ENCODE results near the gene ZNF106.

Gene ZNF106

DNA sequence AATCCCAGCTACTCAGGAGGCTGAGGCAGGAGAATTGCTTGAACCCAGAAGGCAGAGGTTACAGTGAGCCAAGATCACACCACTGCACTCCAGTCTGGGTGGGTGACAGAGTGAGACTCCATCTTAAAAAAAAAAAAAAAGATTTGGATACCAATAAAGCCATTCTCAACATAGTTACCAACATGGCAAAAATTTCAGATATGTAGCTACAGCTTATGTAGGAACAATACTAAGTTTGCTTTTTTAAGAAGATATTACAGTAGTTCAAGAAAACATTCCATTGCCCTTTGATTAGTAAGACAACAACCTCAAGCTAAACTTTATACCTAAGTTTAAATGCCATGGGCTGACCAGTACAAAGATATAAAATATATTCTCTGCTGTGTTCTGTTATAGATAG lies 34.4 kb downstream of the ZNF106 start:
- no peak overlapping the region for H3K4me3 Mint-ChIP-seq
- no peak for ATAC-seq (ENCODE audit: low read depth)
- H3K9me3 Mint-ChIP-seq: no peaks in the 10 kb centered on the region
- H3K27me3 Mint-ChIP-seq: no peaks in the 10 kb centered on the region
- peaks cover 14% of the 10 kb centered on the region for H3K36me3 Mint-ChIP-seq
- peaks cover 15% of the 10 kb centered on the region for H3K4me1 Mint-ChIP-seq
- H3K27ac Mint-ChIP-seq: peak overlapping the region; percentile 99
- DNase-seq (ENCODE audit: low spot score in 2 of 2): no peak

DNA sequence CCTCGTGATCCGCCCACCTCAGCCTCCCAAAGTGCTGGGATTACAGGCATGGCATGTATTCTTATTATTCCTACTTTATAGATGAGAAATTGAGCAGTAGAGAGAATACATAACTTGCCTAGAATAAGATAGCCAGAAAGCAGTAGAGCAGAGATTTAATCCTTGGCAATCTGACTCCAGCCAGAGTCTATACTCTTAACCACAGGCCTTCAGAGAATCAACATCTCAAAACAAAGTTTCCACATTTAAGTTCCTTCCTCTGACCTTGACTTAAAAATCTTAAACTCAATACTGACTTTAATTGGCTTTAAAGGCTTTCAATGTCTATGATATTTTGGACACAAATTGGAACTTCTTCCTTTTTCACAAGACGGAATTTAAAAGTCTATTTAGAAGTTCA lies 37.1 kb downstream of the ZNF106 start:
- Mint-ChIP-seq H3K27me3 (no peaks in the 10 kb centered on the region), H3K4me1 (peaks cover 22% of the 10 kb centered on the region), H3K9me3 (no peaks in the 10 kb centered on the region), H3K4me3 (no peak overlapping the region), H3K36me3 (peaks cover 24% of the 10 kb centered on the region), H3K27ac (no peak overlapping the region)
- ATAC-seq (ENCODE audit: low read depth) (no peak), DNase-seq (ENCODE audit: low spot score in 2 of 2) (no peak)

GRCh38 chr15:42450425-42450790 lies 40.5 kb downstream of the ZNF106 start:
- no peak for DNase-seq (ENCODE audit: low spot score in 2 of 2)
- H3K27me3 Mint-ChIP-seq: no peaks in the 10 kb centered on the region
- H3K9me3 Mint-ChIP-seq: no peaks in the 10 kb centered on the region
- H3K36me3 Mint-ChIP-seq: peaks cover 29% of the 10 kb centered on the region
- peak overlapping the region; percentile 58 for H3K27ac Mint-ChIP-seq
- H3K4me3 Mint-ChIP-seq: no peak overlapping the region
- ATAC-seq (ENCODE audit: low read depth): no peak
- H3K4me1 Mint-ChIP-seq: peaks cover 6% of the 10 kb centered on the region

GRCh38 chr15:42449770-42450424 lies 41.0 kb downstream of the ZNF106 start:
- H3K4me1 Mint-ChIP-seq: peaks cover 6% of the 10 kb centered on the region
- H3K36me3 Mint-ChIP-seq: peaks cover 32% of the 10 kb centered on the region
- H3K27ac Mint-ChIP-seq: peak overlapping the region; percentile 58
- H3K4me3 Mint-ChIP-seq: no peak overlapping the region
- DNase-seq (ENCODE audit: low spot score in 2 of 2) (no peak), ATAC-seq (ENCODE audit: low read depth) (no peak)
- no peaks in the 10 kb centered on the region for H3K9me3 Mint-ChIP-seq
- no peaks in the 10 kb centered on the region for H3K27me3 Mint-ChIP-seq

GRCh38 chr15:42448281-42448680 lies 42.7 kb downstream of the ZNF106 start:
- DNase-seq (ENCODE audit: low spot score in 2 of 2) (no peak), ATAC-seq (ENCODE audit: low read depth) (no peak)
- Mint-ChIP-seq H3K4me3 (no peak overlapping the region), H3K9me3 (no peaks in the 10 kb centered on the region), H3K27me3 (no peaks in the 10 kb centered on the region), H3K4me1 (peaks cover 6% of the 10 kb centered on the region), H3K27ac (no peak overlapping the region), H3K36me3 (peaks cover 37% of the 10 kb centered on the region)

DNA sequence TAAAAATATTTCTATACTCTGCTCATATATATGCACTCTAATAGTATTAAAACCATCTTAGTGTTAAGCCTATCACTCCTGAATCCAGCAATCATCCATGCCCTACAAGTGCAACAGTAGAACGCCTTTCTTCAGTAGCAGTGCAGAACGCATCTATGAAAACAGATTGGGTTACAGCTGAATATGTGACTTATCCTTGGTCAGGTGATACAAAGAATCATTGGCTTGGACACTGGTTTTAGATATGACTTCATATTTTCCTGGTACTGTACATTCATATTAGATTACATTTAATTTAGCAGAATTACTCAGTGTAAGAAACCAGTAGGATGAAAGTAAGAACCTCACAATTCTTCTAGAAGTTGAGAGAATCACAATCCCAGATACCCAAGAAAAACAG lies 43.3 kb downstream of the ZNF106 start:
- DNase-seq (ENCODE audit: low spot score in 2 of 2) (no peak), ATAC-seq (ENCODE audit: low read depth) (no peak)
- H3K4me1 Mint-ChIP-seq: peaks cover 6% of the 10 kb centered on the region
- no peak overlapping the region for H3K4me3 Mint-ChIP-seq
- H3K9me3 Mint-ChIP-seq: no peaks in the 10 kb centered on the region
- H3K27ac Mint-ChIP-seq: no peak overlapping the region
- H3K27me3 Mint-ChIP-seq: no peaks in the 10 kb centered on the region
- H3K36me3 Mint-ChIP-seq: peaks cover 37% of the 10 kb centered on the region

GRCh38 chr15:42445551-42445950 lies 45.4 kb downstream of the ZNF106 start:
- Mint-ChIP-seq H3K4me1 (peaks cover 5% of the 10 kb centered on the region), H3K27me3 (no peaks in the 10 kb centered on the region), H3K9me3 (no peaks in the 10 kb centered on the region), H3K4me3 (no peak overlapping the region), H3K27ac (peak overlapping the region; percentile 42), H3K36me3 (peaks cover 31% of the 10 kb centered on the region)
- no peak for ATAC-seq (ENCODE audit: low read depth)
- DNase-seq (ENCODE audit: low spot score in 2 of 2): no peak

DNA sequence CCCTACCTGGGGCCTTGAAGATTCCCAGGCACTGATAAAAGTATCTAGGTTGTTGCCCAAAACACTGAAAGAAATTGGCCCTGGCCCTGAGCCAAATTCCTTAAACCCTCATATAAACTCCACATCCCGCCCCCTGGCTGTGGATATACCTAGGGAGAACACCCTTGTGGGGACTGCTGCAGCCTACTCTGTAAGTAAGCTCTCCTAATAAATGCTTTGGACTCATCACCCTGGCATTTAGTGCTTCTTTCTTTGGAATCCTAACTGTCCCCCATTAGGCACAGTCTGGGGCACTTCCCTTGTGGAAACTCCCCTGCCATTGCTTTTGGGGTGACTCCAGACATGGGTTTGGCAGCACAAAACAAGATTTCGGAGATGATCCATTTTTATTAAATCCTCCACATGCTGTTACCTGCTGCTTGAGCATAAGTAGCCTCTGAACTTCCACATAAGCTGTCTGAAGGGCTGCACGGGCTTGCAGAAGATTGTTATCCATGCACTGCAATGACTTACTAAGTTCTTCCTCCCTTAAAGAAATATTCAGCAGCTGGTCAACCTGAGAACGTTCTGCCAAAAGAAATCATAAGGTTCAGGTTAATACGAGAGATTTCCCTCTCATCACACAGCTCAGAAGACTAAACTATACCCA lies 46.4 kb downstream of the ZNF106 start:
- ATAC-seq (ENCODE audit: low read depth): no peak
- H3K27ac Mint-ChIP-seq: peak overlapping the region; percentile 62
- peaks cover 32% of the 10 kb centered on the region for H3K36me3 Mint-ChIP-seq
- DNase-seq (ENCODE audit: low spot score in 2 of 2): no peak
- no peaks in the 10 kb centered on the region for H3K4me1 Mint-ChIP-seq
- H3K27me3 Mint-ChIP-seq: no peaks in the 10 kb centered on the region
- H3K9me3 Mint-ChIP-seq: no peaks in the 10 kb centered on the region
- no peak overlapping the region for H3K4me3 Mint-ChIP-seq

- Mint-ChIP-seq H3K36me3 (peaks cover 43% of the 10 kb centered on the region), H3K27me3 (no peaks in the 10 kb centered on the region), H3K27ac (peak overlapping the region; percentile 41), H3K4me3 (no peak overlapping the region), H3K4me1 (no peaks in the 10 kb centered on the region), H3K9me3 (no peaks in the 10 kb centered on the region)
- ATAC-seq (ENCODE audit: low read depth) (no peak), DNase-seq (ENCODE audit: low spot score in 2 of 2) (no peak)
Measured at GRCh38 chr15:42427429-42428223, 63.3 kb downstream of the ZNF106 start.

GRCh38 chr15:42421376-42421775 lies 69.6 kb downstream of the ZNF106 start:
- Mint-ChIP-seq H3K36me3 (peaks cover 39% of the 10 kb centered on the region), H3K9me3 (no peaks in the 10 kb centered on the region), H3K27me3 (no peaks in the 10 kb centered on the region), H3K4me3 (no peak overlapping the region), H3K4me1 (no peaks in the 10 kb centered on the region), H3K27ac (peak overlapping the region; percentile 2)
- no peak for ATAC-seq (ENCODE audit: low read depth)
- no peak for DNase-seq (ENCODE audit: low spot score in 2 of 2)

DNA sequence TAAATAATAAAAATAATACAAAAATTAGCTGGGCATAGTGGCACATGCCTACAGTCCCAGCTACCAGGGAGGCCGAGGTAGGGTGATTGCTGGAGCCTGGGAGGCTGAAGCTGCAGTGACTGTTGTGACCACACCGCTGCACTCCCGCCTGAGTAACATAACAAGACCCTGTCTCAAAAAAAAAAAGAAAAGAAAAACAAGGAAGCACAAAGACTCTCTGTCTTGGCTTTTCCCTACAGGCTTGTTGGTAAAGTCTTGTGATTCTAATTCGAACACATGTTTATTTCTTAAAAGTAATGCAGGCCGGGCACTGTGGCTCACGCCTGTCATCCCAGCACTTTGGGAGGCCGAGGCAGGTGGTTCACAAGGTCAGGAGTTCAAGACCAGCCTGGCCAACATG lies 71.6 kb downstream of the ZNF106 start:
- Mint-ChIP-seq H3K27ac (no peak overlapping the region), H3K9me3 (no peaks in the 10 kb centered on the region), H3K36me3 (peaks cover 33% of the 10 kb centered on the region), H3K27me3 (no peaks in the 10 kb centered on the region), H3K4me3 (no peak overlapping the region), H3K4me1 (no peaks in the 10 kb centered on the region)
- DNase-seq (ENCODE audit: low spot score in 2 of 2) (no peak), ATAC-seq (ENCODE audit: low read depth) (no peak)

DNA sequence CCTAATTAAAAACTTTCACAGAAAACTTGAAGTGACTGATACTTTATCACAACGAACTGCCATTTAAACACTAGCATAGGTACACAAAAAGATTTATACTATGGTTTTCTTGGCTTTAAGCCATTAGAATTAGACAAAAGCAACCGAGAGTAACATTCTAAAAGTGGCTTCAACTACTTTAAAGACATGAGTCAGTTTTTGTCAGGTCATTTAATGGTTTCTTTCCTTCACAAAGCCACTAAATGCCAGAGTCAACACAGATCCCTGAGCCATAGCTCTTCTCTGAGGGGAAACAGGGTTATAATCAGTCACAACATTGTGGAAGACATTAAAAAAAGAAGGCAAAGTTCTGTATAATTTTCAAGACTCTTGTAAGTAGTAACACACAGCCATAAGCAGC lies 77.0 kb downstream of the ZNF106 start:
- peaks cover 25% of the 10 kb centered on the region for H3K36me3 Mint-ChIP-seq

GRCh38 chr15:42411884-42412283 lies 79.1 kb downstream of the ZNF106 start:
- ATAC-seq (ENCODE audit: low read depth) (no peak), DNase-seq (ENCODE audit: low spot score in 2 of 2) (no peak)
- peak overlapping the region; percentile 65 for H3K27ac Mint-ChIP-seq
- no peaks in the 10 kb centered on the region for H3K9me3 Mint-ChIP-seq
- no peaks in the 10 kb centered on the region for H3K27me3 Mint-ChIP-seq
- H3K4me3 Mint-ChIP-seq: no peak overlapping the region
- H3K4me1 Mint-ChIP-seq: no peaks in the 10 kb centered on the region
- peaks cover 17% of the 10 kb centered on the region for H3K36me3 Mint-ChIP-seq

More for the DNA sequence above, 77.0 kb downstream of the ZNF106 start:
- no peak overlapping the region for H3K4me3 Mint-ChIP-seq
- DNase-seq (ENCODE audit: low spot score in 2 of 2) (no peak), ATAC-seq (ENCODE audit: low read depth) (no peak)
- H3K27ac Mint-ChIP-seq: no peak overlapping the region
- no peaks in the 10 kb centered on the region for H3K27me3 Mint-ChIP-seq
- H3K4me1 Mint-ChIP-seq: no peaks in the 10 kb centered on the region
- H3K9me3 Mint-ChIP-seq: no peaks in the 10 kb centered on the region

- no peak overlapping the region for H3K4me3 Mint-ChIP-seq
- H3K9me3 Mint-ChIP-seq: no peaks in the 10 kb centered on the region
- H3K4me1 Mint-ChIP-seq: no peaks in the 10 kb centered on the region
- ATAC-seq (ENCODE audit: low read depth) (no peak), DNase-seq (ENCODE audit: low spot score in 2 of 2) (no peak)
- H3K27me3 Mint-ChIP-seq: no peaks in the 10 kb centered on the region
- peaks cover 10% of the 10 kb centered on the region for H3K36me3 Mint-ChIP-seq
- no peak overlapping the region for H3K27ac Mint-ChIP-seq
Measured at GRCh38 chr15:42409011-42409410, 81.9 kb downstream of the ZNF106 start.

Measured in memory B cell (primary cell).